ENCODE results near the gene AQP6.
"Not testable (repeated sequence)": the region's sequence is repeated elsewhere in the genome, so short reads cannot be mapped to it uniquely, and the experiment has no call there.

The AQP6 gene

GRCh38 chr12:49973361-49973830 is 649 bp downstream of the AQP6 start:
- no peak for DNase-seq

GRCh38 chr12:49974231-49974675 is 1.5 kb downstream of the AQP6 start:
- DNase-seq: no peak

- DNase-seq: no peak
Measured at GRCh38 chr12:49974677-49975317, 2.0 kb downstream of the AQP6 start.

- no peak for DNase-seq
Measured at GRCh38 chr12:49975318-49975761, 2.6 kb downstream of the AQP6 start.

GRCh38 chr12:49976557-49976956 is 3.8 kb downstream of the AQP6 start:
- DNase-seq: no peak

GRCh38 chr12:49978125-49978524 is 5.4 kb downstream of the AQP6 start:
- DNase-seq: no peak

GRCh38 chr12:49979016-49979586 is 6.4 kb downstream of the AQP6 start:
- no peak for DNase-seq

- no peak for DNase-seq
Measured at GRCh38 chr12:49979791-49980190, 7.0 kb downstream of the AQP6 start.

GRCh38 chr12:49980501-49981349 is 8.0 kb downstream of the AQP6 start:
- DNase-seq: no peak

GRCh38 chr12:49982246-49983087 is 9.7 kb downstream of the AQP6 start:
- DNase-seq: no peak

GRCh38 chr12:49983892-49984291 is 11.1 kb downstream of the AQP6 start:
- no peak for DNase-seq

- DNase-seq: no peak
Measured at GRCh38 chr12:49984476-49985359, 12.0 kb downstream of the AQP6 start.

- DNase-seq: no peak
Measured at GRCh38 chr12:49985981-49986380, 13.2 kb downstream of the AQP6 start.

GRCh38 chr12:49986476-49986875 is 13.7 kb downstream of the AQP6 start:
- DNase-seq: not testable (repeated sequence)

GRCh38 chr12:49987625-49988303 is 15.0 kb downstream of the AQP6 start:
- no peak for DNase-seq

GRCh38 chr12:49989400-49989799 is 16.7 kb downstream of the AQP6 start:
- DNase-seq: not testable (repeated sequence)

- DNase-seq: no peak
Measured at GRCh38 chr12:49990273-49990672, 17.5 kb downstream of the AQP6 start.

GRCh38 chr12:49998453-49998852 is 25.7 kb downstream of the AQP6 start:
- no peak for DNase-seq

- no peak for DNase-seq
Measured at GRCh38 chr12:50003595-50003994, 30.8 kb downstream of the AQP6 start.

GRCh38 chr12:50004696-50005095 is 31.9 kb downstream of the AQP6 start:
- DNase-seq: no peak

GRCh38 chr12:50005175-50005574 is 32.4 kb downstream of the AQP6 start:
- no peak for DNase-seq
